GM21381 (cell line): ENCODE data around the gene CLIP4.
"Not testable (repeated sequence)": the region's sequence is repeated elsewhere in the genome, so short reads cannot be mapped to it uniquely, and the experiment has no call there.

Experiments
- ATAC-seq: cut with Tn5 transposase; IDR thresholded peaks from one replicate; pipeline ENCODE4 v1.9.1; 2021; ENCODE audit warnings: mild to moderate bottlenecking, moderate library complexity; ENCODE audit not compliant: unreplicated experiment

Gene CLIP4

GRCh38 chr2:29114946-29115609, at the start of gene CLIP4:
Gene CLIP4, plus strand, starts transcription at chr2:29115415. Its CDS starts 5,974 bp downstream, at chr2:29121389.
- peak; percentile 36 for ATAC-seq

GRCh38 chr2:29066271-29066860, 48.8 kb upstream of the CLIP4 start:
- ATAC-seq, result no peak

GRCh38 chr2:29066997-29067605, 48.1 kb upstream of the CLIP4 start:
- ATAC-seq, result no peak

- no peak for ATAC-seq
Observed at GRCh38 chr2:29068513-29068912, 46.7 kb upstream of the CLIP4 start.

- no peak for ATAC-seq
Observed at GRCh38 chr2:29070526-29070925, 44.7 kb upstream of the CLIP4 start.

- ATAC-seq, result no peak
Observed at GRCh38 chr2:29071032-29071975, 43.9 kb upstream of the CLIP4 start.

- no peak for ATAC-seq
Observed at GRCh38 chr2:29072251-29072650, 43.0 kb upstream of the CLIP4 start.

- no peak for ATAC-seq
Observed at GRCh38 chr2:29072971-29073725, 42.1 kb upstream of the CLIP4 start.

GRCh38 chr2:29073933-29074332, 41.3 kb upstream of the CLIP4 start:
- no peak for ATAC-seq

GRCh38 chr2:29074411-29074810, 40.8 kb upstream of the CLIP4 start, which contains the start of gene PCARE:
Gene PCARE, minus strand, starts transcription at chr2:29074523. Its CDS starts 262 bp downstream, at chr2:29074261.
- no peak for ATAC-seq

- ATAC-seq, result no peak
Observed at GRCh38 chr2:29075894-29076705, 39.1 kb upstream of the CLIP4 start.

GRCh38 chr2:29079887-29080286, 35.3 kb upstream of the CLIP4 start:
- ATAC-seq, result no peak

- ATAC-seq, result no peak
Observed at GRCh38 chr2:29080886-29081743, 34.1 kb upstream of the CLIP4 start.

- ATAC-seq, result no peak
Observed at GRCh38 chr2:29082804-29083495, 32.3 kb upstream of the CLIP4 start.

GRCh38 chr2:29084554-29084953, 30.7 kb upstream of the CLIP4 start:
- ATAC-seq, result no peak

- not testable (repeated sequence) for ATAC-seq
Observed at GRCh38 chr2:29090311-29090710, 24.9 kb upstream of the CLIP4 start.

- ATAC-seq, result no peak
Observed at GRCh38 chr2:29096969-29097368, 18.2 kb upstream of the CLIP4 start.

GRCh38 chr2:29097569-29097968, 17.6 kb upstream of the CLIP4 start:
- no peak for ATAC-seq
